Measurements from ENCODE around the gene IL13.
"Not testable (repeated sequence)": the region's sequence is repeated elsewhere in the genome, so short reads cannot be mapped to it uniquely, and the experiment has no call there.

Gene IL13

GRCh38 chr5:132629230-132629944, 28.6 kb upstream of the IL13 start:
- TF ChIP-seq CTCF (IDR thresholded peaks at IDR 0.05; ENCODE audit: low read depth, low read length, missing control alignments) = no peak
- H3K4me3 ChIP-seq (ENCODE audit: low read depth, low read length) = no peak overlapping the region
- no peak for DNase-seq (ENCODE audit: low read depth)

GRCh38 chr5:132633587-132633986, 24.4 kb upstream of the IL13 start:
- not testable (repeated sequence) for H3K4me3 ChIP-seq (ENCODE audit: low read depth, low read length); DNase-seq (ENCODE audit: low read depth)

GRCh38 chr5:132635873-132636272, 22.1 kb upstream of the IL13 start:
- no peak for TF ChIP-seq CTCF (IDR thresholded peaks at IDR 0.05; ENCODE audit: low read depth, low read length, missing control alignments)
- DNase-seq (ENCODE audit: low read depth) = peak; percentile 49
- H3K4me3 ChIP-seq (ENCODE audit: low read depth, low read length) = no peak overlapping the region

GRCh38 chr5:132637241-132637640, 20.7 kb upstream of the IL13 start:
- no peak for DNase-seq (ENCODE audit: low read depth)
- TF ChIP-seq CTCF (IDR thresholded peaks at IDR 0.05; ENCODE audit: low read depth, low read length, missing control alignments) = no peak
- H3K4me3 ChIP-seq (ENCODE audit: low read depth, low read length) = no peak overlapping the region

- TF ChIP-seq CTCF (IDR thresholded peaks at IDR 0.05; ENCODE audit: low read depth, low read length, missing control alignments) = no peak
- no peak overlapping the region for H3K4me3 ChIP-seq (ENCODE audit: low read depth, low read length)
- peak; percentile 62 for DNase-seq (ENCODE audit: low read depth)
These were observed 18.3 kb upstream of the IL13 start for GRCh38 chr5:132639706-132640130.

GRCh38 chr5:132640613-132641012, 17.4 kb upstream of the IL13 start:
- no peak for TF ChIP-seq CTCF (IDR thresholded peaks at IDR 0.05; ENCODE audit: low read depth, low read length, missing control alignments)
- no peak overlapping the region for H3K4me3 ChIP-seq (ENCODE audit: low read depth, low read length)
- no peak for DNase-seq (ENCODE audit: low read depth)

GRCh38 chr5:132641241-132641723, 16.7 kb upstream of the IL13 start:
- no peak for TF ChIP-seq CTCF (IDR thresholded peaks at IDR 0.05; ENCODE audit: low read depth, low read length, missing control alignments)
- H3K4me3 ChIP-seq (ENCODE audit: low read depth, low read length) = no peak overlapping the region
- DNase-seq (ENCODE audit: low read depth) = no peak
